SK-MEL-5 (cell line): Measurements from ENCODE around the gene IL17RE. TPM values are rescaled to one million over a fixed set of nuclear protein-coding genes. Genes with fewer than 3 reads are reported as not detected.
"Not testable (repeated sequence)": the region's sequence is repeated elsewhere in the genome, so short reads cannot be mapped to it uniquely, and the experiment has no call there.

Experiments used
- DNase-seq: peaks from one replicate; pipeline ENCODE4 v3.0.0-alpha.2; 2016; ENCODE audit warnings: low read depth, low spot score
- in situ Hi-C: cut with HindIII; loops from 2 replicates; pipeline ENCODE4 v1.10.0; 2016; ENCODE audit warnings: low sequenced_read_pairs, high pct_unique_total_duplicates, low pct_unique_long_range_greater_than_20kb
- total RNA-seq: library from RNA; depleted of rRNA; stranded (reverse); fragments of >200 nt; shearing (Covaris generic); gene quantifications from 2 replicates; pipeline ENCODE4 v1.2.3, GENCODE V29; 2014

Gene IL17RE
- total RNA-seq, 1 experiment from 2014 or later, result 0.29 TPM

DNA sequence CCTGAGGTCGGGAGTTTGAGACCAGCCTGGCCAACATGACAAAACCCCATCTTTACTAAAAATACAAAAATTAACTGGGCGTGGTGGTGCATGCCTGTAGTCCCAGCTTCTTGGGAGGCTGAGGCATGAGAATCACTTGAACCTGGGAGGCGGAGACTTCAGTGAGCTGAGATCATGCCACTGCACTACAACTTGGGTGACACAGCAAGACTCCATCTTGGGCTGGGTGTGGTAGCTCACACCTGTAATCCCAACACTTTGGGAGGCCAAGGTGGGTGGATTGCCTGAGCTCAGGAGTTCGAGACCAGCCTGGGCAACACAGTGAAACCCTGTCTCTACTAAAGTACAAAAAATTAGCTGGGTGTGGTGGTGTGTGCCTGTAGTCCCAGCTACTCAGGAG is 26.4 kb upstream of the IL17RE start:
- DNase-seq, in situ Hi-C loops: not testable (repeated sequence)

DNA sequence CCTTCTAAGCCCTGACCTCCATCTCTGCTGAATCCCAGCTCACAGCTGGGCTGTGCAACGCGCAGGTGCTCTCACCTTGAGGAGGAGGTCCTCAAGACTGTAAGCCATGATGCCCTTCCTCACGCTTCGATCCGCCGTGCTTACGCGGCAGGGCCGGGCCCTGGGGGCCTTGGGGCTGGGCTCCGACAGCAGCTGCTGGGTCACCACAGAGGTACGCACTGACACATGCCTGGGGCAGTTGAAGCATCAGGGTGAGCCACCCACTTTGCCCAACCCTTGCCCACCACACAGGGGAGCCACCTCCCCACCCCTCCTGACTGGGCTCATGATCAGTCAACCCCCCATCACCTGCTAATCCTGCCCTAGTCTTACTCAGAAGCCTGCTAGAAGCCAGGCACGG is 25.7 kb upstream of the IL17RE start:
- no peak for DNase-seq
- in situ Hi-C loops, result no loop called here

DNA sequence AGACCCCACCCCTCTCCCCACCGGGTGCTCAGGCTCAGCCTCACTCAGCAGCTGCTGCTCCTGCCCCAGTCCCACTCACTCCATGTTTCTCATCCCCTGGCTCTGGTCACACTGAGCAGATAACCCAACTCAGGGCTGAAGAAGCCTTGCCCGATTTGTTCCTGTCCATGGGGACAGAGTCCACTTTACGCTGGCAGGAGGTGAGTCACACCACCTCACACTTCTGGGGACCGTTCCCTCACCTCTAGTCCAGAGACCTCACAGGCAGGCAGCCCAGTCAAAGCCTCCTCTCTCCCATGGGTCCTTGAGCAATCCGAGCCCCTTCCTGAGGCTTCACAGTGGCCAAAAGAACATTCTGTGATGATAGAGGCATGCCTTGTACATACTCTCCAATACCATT is 23.9 kb upstream of the IL17RE start:
- no peak for DNase-seq
- in situ Hi-C loops, result no loop called here

DNA sequence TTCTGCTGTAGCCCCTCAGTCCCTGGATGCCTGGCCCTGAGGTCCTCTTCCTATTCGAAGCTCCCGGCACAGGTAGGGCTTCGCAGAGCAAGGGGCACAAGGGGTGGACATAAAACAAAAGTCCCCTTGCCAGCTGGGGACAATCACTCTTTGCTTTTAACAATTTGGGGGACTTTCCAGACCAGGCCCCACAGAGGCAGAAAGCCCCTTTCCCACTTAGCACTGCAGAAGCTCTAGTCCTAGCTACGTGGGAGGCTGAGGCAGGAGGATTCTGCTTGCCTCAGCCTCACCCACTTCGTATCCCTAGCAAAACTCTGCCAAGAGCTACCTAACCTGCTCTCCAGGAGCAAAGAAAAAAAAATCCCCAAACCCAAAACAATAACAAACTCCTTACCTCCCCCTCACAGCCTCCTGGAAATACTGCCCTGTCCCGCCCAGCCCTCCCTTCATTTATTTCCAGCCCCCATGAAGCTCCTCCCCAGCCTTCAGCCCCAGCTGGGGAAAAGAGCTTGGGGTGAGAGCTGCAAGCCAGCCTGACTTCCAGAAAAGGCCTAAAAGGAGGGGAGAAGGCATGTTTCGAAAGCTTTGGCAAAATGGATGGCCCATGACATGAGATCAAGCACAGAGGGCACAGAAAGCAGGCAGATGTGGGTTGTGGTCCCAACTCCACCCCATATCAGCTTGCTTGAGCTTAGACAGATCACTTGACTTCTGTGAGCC is 22.7 kb upstream of the IL17RE start, which contains the start of gene CIDEC:
CIDEC (minus strand) TSS at position 424 of the 720 bp plus-strand sequence. CDS start 1,767 bp downstream, outside the sequence.
- no peak for DNase-seq
- in situ Hi-C loops, result no loop called here

DNA sequence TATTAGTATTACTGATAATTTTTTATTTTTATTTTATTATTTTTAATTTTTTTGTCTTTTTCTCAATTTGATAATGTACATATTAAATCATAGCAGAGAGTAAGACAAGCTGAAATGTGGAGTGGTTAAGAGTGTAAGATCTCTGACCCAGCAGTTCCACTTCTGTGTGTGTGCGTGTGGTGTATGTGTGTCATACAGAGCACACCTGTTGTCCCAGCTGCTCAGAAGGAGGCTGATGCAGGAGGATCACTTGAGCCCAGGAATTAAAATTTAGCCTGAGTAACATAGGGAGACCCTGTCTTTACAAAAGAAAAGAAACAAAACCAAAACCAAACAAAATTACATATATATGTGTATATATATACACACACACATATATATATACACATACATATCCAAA is 21.2 kb upstream of the IL17RE start:
- in situ Hi-C loops, result no loop called here
- no peak for DNase-seq

DNA sequence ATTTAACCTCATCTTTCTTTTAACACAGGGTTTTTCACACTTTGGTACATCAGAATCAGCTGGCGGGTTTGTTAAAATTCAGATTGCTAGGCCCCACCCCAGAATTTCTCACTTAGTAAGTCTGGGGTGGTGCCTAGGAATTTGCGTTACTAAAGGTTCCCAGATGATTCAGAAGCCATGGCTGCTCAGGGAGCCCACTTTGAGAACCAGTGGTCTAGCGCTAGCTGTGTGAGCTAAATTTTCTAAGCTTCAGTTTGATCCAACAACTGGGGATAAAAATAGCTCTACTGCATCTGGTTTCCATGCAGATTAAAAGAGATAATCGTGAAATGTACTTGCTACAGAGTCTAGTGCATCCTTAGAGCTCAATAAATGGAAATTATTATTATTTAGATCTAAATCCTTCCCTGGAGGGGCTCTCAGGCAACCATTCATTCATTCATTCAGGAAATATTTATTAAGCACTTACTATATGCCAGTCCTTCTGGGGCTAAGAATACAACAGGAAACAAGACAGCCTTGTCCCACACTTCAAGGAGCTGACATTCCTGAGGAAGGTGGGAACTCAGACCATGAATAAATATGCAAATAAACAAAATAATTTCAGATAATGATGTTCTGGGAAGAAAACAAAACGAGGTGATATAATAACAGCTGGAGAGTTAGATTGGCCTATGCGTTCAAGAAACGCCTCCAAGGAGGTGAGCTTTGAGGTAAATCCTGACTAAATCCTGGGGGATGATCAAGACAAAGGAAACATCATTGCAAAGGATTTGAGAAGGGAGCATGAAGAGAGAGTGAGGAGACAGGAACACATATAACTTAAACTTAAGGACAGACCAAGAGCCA is 18.7 kb upstream of the IL17RE start:
- in situ Hi-C loops, result no loop called here
- no peak for DNase-seq

GRCh38 chr3:9884555-9885165 is 18.0 kb upstream of the IL17RE start:
- in situ Hi-C loops, result no loop called here
- no peak for DNase-seq

DNA sequence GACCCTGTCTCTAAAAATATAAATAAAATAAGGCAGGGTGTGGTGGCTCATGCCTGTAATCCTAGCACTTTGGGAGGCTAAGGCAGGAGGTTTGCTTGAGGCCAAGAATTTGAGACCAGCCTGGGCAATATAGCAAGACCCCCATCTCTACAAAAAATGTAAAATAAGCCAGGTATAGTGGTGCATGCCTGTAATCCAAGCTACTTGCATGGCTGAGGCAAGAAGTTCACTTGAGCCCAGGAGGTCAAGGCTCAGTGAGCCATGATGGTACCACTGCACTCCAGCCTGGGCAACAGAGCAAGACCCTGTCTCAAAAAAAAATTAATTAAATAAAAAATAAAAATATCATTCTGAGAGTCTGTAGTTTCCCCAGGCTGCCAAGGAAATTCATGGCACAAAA is 16.3 kb upstream of the IL17RE start:
- in situ Hi-C loops, result no loop called here
- no peak for DNase-seq

DNA sequence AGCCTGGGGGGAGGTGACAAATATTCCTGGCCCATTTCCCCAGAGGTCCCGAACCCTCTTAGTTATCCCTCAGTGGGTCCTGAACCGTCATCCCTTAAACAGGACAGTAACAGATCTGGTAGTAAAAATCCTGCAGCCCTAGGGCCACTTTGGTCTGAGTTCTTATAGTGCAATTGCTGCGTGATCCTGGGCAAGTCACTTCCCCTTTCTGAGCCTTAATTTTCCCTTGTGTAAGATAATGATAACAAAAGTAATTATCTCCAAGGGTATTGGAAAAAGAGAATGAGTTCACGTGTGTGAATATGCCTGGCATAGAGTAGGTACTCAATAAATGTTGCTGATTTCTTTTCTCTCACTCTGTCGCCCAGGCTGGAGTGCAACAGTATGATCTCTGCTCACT is 15.2 kb upstream of the IL17RE start:
- in situ Hi-C loops, result no loop called here
- DNase-seq, result no peak

DNA sequence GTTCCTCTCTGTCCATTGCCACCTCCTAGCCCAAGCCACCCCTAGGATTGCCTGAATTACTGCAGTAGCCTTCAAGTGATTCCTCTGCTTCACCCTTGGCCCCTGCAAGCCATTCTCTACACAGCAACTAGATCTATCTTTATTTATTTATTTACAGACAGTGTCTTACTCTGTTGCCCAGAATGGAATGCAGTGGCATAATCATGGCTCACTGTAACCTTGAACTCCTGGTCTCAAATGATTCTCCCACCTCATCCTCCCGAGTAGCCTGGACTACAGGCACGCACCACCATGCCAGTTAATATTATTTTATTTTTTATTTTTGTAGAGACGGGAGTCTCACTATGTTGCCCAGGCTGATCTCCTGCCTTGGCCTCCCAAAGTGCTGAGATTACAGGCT is 14.1 kb upstream of the IL17RE start:
- in situ Hi-C loops, result no loop called here
- no peak for DNase-seq

- no peak for DNase-seq
- in situ Hi-C loops, result no loop called here
Measured at GRCh38 chr3:9889405-9889804, 13.2 kb upstream of the IL17RE start.

DNA sequence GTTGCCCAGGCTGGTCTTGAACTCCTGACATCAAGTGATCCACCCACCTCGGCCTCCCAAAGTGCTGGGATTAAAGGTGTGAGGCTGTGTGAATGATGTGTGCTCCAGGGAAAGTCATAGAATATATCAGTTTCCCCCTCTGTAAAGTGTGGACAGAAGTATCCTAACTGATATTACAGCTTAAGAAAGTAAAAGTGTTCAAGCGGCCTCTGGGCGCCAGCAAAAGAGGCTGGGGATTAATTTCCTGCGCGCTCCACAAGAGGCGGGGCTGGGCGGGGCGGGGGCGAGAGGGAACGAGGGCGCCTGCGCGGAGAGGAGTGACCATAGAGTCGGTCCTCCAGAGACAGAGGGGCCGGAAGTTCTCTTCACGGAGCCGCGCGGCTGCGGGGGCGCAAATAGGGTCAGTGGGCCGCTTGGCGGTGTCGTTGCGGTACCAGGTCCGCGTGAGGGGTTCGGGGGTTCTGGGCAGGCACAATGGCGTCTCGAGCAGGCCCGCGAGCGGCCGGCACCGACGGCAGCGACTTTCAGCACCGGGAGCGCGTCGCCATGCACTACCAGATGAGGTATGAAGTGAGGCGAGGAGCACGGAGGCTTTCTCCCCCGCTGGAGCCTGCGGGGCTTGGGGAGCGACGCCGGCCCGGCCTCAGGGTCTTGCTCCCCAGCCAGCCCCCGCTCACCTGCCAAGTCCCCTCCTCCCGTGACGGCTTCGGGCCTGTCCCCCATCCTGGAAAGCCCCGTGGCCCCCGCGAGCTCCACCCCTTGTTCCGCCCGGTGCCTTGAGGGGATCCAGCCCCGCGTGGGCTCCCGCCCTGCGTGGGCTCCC is 12.2 kb upstream of the IL17RE start, which contains the start of gene JAGN1:
JAGN1 (plus strand) TSS at position 362 of the 823 bp plus-strand sequence; CDS start at position 475, 113 bp downstream.
- in situ Hi-C loops, result no loop called here
- DNase-seq, result peak; percentile 89

DNA sequence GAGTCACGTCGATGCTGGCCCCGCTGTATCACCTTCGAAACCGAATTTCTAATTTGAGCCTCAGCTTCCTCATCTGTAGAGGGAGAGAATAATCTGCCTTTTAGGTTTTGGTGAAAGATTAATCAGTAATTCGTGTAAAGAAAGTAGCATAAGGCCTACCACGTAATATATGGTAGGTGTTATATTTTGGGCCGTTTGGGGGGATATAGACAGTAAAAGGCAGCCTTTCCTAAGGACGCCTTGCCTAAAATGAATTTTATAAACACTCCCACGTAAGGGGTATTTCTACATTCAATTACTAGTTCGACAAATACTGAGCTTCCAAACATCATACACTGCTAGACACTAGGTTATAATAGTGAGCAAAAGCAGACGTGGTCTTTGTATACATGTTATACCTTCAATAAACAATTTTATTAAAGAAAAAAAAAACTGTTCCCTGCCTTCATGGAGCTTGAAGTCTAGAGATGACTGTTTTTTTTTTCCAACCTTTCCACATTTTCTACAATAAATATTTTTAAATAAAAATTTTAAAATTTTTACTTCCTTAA is 11.5 kb upstream of the IL17RE start:
- in situ Hi-C loops, result no loop called here
- no peak for DNase-seq

- in situ Hi-C loops, result no loop called here
- no peak for DNase-seq
Measured at GRCh38 chr3:9893739-9894138, 8.9 kb upstream of the IL17RE start.

DNA sequence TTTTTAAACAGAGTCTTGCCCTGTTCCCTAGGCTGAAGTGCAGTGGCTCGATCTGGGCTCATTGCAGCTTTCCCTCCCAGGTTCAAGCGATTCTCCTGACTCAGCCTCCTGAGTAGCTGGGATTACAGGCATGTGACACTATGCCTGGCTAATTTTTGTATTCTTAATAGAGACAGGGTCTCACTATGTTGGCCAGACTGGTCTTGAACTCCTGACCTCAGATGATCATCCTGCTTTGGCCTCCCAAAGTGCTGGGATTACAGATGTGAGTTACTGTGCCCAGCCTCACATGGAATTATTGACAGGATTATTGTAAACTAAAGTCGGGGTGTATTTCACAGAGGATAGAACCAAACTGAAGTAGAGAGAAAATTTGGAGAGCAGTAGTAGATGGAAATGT is 6.9 kb upstream of the IL17RE start:
- in situ Hi-C loops, DNase-seq: not testable (repeated sequence)

DNA sequence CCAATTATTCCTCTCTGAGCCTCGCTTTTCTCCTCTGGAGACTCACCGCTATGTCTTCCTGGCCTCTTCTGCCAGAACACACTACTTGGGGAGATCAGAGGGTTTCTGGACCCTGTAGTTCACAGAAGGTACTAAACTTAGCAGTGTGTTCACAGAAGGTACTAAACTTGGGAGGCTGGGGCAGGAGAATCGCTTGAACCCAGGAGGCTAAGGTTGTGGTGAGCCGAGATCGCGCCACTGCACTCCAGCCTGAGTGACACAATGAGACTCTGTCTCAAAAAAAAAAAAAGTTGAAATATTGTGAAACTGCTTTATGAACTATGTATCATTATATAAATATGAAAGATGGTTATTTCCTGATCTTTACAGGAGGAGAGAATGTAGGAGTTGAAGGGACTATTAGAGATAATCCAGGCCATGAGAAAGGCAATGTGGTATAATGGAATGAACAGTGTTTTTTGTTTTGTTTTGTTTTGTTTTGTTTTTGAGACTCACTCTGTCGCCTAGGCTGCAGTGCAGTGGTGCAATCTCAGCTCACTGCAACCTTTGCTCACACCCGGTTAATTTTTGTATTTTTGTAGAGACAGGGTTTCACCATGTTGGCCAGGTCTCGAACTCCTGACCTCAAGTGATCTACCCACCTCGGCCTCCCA is 5.8 kb upstream of the IL17RE start:
- in situ Hi-C loops, DNase-seq: not testable (repeated sequence)
